GM10248 (cell line): ENCODE measurements around the gene FGFR4.

Source experiments
- CTCF ChIA-PET: fragments of 300-600 bp; sonication (Branson Sonifier 250); formaldehyde crosslinking; extraction: SDS; loops from one replicate; lab custom pipeline; 2021; ENCODE audit warnings: antibody characterized with exemption; lab: Yijun Ruan, JAX
- POLR2A ChIA-PET: fragments of 350-650 bp; sonication (Branson Sonifier 250); formaldehyde crosslinking; extraction: SDS; loops from one replicate; lab custom pipeline; 2020; ENCODE audit warnings: antibody characterized with exemption; lab: Yijun Ruan, JAX
- DNase-seq: peaks from one replicate; pipeline ENCODE4 v3.0.0; 2012; ENCODE audit errors: extremely low spot score
- CTCF ChIP-seq: IDR thresholded peaks from 2 replicates; pipeline ENCODE4 v1.5.1; 2012; ENCODE audit warnings: mild to moderate bottlenecking, low read depth; ENCODE audit errors: extremely low read depth, missing control alignments, control extremely low read depth

Gene FGFR4

GRCh38 chr5:177124486-177124991 is 37.8 kb downstream of the FGFR4 start:
- DNase-seq = peak; percentile 54
- ChIA-PET POLR2A (interaction anchor here (0.6 kb wide), 2 partner anchors 97 to 197 kb away, joined by 4 to 6 read pairs; no protein-coding TSS in a partner anchor), CTCF (interaction anchor here (1.1 to 1.5 kb wide), 3 partner anchors 12 to 280 kb away, joined by 3 to 14 read pairs (median 3); no protein-coding TSS in a partner anchor)
- TF ChIP-seq CTCF = no peak

GRCh38 chr5:177126771-177127170 is 40.1 kb downstream of the FGFR4 start:
- TF ChIP-seq CTCF = no peak
- ChIA-PET POLR2A (interaction anchor here (0.7 kb wide), 1 partner anchor 76 kb away, joined by 3 read pairs; no protein-coding TSS in a partner anchor), CTCF (interaction anchor here (0.7 to 2.4 kb wide), 6 partner anchors 9 to 328 kb away, joined by 3 to 25 read pairs (median 4); no protein-coding TSS in a partner anchor)
- DNase-seq = no peak

DNA sequence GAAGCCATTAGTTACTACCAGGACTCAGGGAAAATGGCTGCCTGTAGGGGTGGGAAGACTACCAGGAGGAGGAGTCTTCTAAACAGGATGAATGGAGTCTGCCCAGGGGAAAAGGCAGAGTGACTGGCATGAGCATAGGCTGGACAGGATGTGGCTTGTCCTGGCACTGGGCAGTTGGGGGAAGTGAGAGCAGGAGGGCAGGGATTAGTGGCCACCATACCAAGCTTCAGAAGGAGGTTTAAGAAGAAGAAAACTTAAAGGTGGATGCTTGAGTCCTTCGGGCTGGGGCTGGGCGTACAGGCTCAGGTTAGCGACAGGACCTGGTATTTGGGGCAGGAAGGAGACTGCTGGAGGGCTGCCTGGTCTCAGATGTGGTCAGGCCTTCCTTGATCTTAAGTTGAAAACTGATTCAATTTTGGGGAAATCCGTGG is 41.9 kb downstream of the FGFR4 start:
- CTCF ChIA-PET = interaction anchor here (1.0 to 3.8 kb wide), 6 partner anchors 10 to 180 kb away, joined by 4 to 26 read pairs (median 6); no protein-coding TSS in a partner anchor
- no peak for DNase-seq

GRCh38 chr5:177130211-177131018 is 43.7 kb downstream of the FGFR4 start:
- ChIA-PET CTCF (interaction anchor here (0.9 to 3.8 kb wide), 6 partner anchors 9 to 260 kb away, joined by 3 to 26 read pairs (median 3); no protein-coding TSS in a partner anchor), POLR2A (no interaction called here)
- no peak for DNase-seq
- TF ChIP-seq CTCF = no peak

More for the DNA sequence above, 41.9 kb downstream of the FGFR4 start:
- POLR2A ChIA-PET = no interaction called here
- TF ChIP-seq CTCF = no peak

- no peak for TF ChIP-seq CTCF
- ChIA-PET CTCF (interaction anchor here (0.7 to 3.8 kb wide), 8 partner anchors 10 to 260 kb away, joined by 3 to 26 read pairs (median 3); no protein-coding TSS in a partner anchor), POLR2A (no interaction called here)
- DNase-seq = no peak
These were observed 44.3 kb downstream of the FGFR4 start for GRCh38 chr5:177131019-177131320.

GRCh38 chr5:177131352-177132135 is 44.8 kb downstream of the FGFR4 start:
- POLR2A ChIA-PET = no interaction called here
- TF ChIP-seq CTCF = no peak
- CTCF ChIA-PET = interaction anchor here (0.7 to 3.8 kb wide), 8 partner anchors 10 to 259 kb away, joined by 3 to 26 read pairs (median 3); no protein-coding TSS in a partner anchor
- no peak for DNase-seq
